Calu3 (cell line): ENCODE measurements around the gene LHFPL6. TPM values are rescaled to one million over a fixed set of nuclear protein-coding genes. Genes with fewer than 3 reads are reported as not detected.

Experiments used
- BruUV-seq: library from RNA; stranded (reverse); fragments of 400-500 nt; replicated peaks from 2 replicates; lab custom pipeline; 2021; lab: Mats Ljungman, UMichigan
- CTCF ChIA-PET: fragments of 300-600 bp; sonication (Branson Sonifier 250); formaldehyde crosslinking; loops from one replicate; lab custom pipeline; 2022; ENCODE audit warnings: antibody characterized with exemption; lab: Charles Lee
- DNase-seq: peaks from one replicate; pipeline ENCODE4 v3.0.0; 2022
- H3K27ac Mint-ChIP-seq: one replicate; pipeline ENCODE4 v1.8.0; 2022; ENCODE audit warnings: mixed read lengths; ENCODE audit not compliant: unreplicated experiment
- H3K27me3 Mint-ChIP-seq: one replicate; pipeline ENCODE4 v1.8.0; 2022; ENCODE audit warnings: mixed read lengths; ENCODE audit not compliant: unreplicated experiment
- H3K36me3 Mint-ChIP-seq: one replicate; pipeline ENCODE4 v1.8.0; 2022; ENCODE audit warnings: mild to moderate bottlenecking, moderate library complexity, mixed read lengths; ENCODE audit not compliant: insufficient read depth, unreplicated experiment
- H3K4me1 Mint-ChIP-seq: one replicate; pipeline ENCODE4 v1.8.0; 2022; ENCODE audit warnings: mild to moderate bottlenecking, low read depth, mixed read lengths; ENCODE audit not compliant: unreplicated experiment
- H3K4me3 Mint-ChIP-seq: one replicate; pipeline ENCODE4 v1.8.0; 2022; ENCODE audit warnings: mild to moderate bottlenecking, low read depth, moderate library complexity, mixed read lengths; ENCODE audit not compliant: unreplicated experiment
- H3K9me3 Mint-ChIP-seq: one replicate; pipeline ENCODE4 v1.8.0; 2022; ENCODE audit warnings: low read depth, mixed read lengths; ENCODE audit not compliant: unreplicated experiment
- intact Hi-C: fragments of 100-400 bp; cut with micrococcal nuclease; formaldehyde crosslinking; loops from one replicate; pipeline ENCODE4 v1.10.0; 2022; ENCODE audit not compliant: unreplicated experiment
- total RNA-seq: library from RNA; stranded (reverse); gene quantifications from 2 replicates; pipeline ENCODE4 v1.2.3, GENCODE V29; 2022
- TF ChIP-seq, protein P1 (sequence below): fragments of 200-600 bp; IDR thresholded peaks from one replicate; pipeline ENCODE4 v1.8.0; 2022; ENCODE audit warnings: antibody characterized with exemption; ENCODE audit not compliant: unreplicated experiment

LHFPL6 gene
- total RNA-seq, 1 experiment from 2014 or later = not detected

DNA sequence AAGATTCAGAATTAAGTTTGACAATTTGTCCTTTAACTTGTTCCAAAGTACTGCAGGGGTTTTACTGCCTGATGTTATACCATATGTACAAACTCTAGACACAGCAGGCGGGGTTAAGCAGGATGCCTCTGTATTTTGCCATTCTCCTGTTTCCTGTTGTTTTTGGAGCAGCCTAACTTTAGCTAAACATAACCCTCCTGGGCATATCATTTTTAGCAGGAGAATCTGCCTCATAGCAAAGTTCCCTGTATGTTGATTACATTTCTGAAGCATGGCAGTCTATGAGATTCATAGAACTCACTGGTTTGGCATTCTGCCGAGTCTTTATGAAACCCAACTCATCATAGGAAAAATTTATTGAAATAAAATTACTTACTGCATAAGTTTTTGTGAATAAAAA is 5.2 kb downstream of the LHFPL6 start:
- H3K36me3 Mint-ChIP-seq = peaks cover 7% of the 10 kb centered on the region
- H3K9me3 Mint-ChIP-seq = no peaks in the 10 kb centered on the region
- no peaks in the 10 kb centered on the region for H3K4me1 Mint-ChIP-seq
- CTCF ChIA-PET = no interaction called here
- H3K27ac Mint-ChIP-seq = no peak overlapping the region
- H3K27me3 Mint-ChIP-seq = peaks cover 26% of the 10 kb centered on the region
- no peak for DNase-seq
- H3K4me3 Mint-ChIP-seq = no peak overlapping the region
- no TSS peak for BruUV-seq
- intact Hi-C loops = no loop called here
- TF ChIP-seq, protein P1, sequence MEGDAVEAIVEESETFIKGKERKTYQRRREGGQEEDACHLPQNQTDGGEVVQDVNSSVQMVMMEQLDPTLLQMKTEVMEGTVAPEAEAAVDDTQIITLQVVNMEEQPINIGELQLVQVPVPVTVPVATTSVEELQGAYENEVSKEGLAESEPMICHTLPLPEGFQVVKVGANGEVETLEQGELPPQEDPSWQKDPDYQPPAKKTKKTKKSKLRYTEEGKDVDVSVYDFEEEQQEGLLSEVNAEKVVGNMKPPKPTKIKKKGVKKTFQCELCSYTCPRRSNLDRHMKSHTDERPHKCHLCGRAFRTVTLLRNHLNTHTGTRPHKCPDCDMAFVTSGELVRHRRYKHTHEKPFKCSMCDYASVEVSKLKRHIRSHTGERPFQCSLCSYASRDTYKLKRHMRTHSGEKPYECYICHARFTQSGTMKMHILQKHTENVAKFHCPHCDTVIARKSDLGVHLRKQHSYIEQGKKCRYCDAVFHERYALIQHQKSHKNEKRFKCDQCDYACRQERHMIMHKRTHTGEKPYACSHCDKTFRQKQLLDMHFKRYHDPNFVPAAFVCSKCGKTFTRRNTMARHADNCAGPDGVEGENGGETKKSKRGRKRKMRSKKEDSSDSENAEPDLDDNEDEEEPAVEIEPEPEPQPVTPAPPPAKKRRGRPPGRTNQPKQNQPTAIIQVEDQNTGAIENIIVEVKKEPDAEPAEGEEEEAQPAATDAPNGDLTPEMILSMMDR = no peak

DNA sequence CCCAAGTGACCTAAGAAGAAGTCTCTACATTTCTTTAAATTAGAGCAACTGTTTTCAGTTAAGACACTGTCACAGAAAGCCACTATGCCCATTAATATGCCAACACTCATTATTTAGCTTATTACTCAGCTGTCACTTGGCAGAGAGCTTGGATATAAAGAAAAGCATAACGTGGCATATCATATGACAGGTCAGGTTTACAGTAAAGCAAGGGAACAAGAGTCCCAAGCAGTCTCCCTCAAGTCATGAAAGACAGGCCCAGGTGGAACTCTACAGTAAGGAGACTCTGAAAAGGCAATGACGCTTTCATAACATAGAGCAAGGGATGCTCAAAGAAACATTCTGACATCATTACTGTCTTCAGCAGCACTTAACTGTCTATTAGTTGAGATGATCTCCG is 6.3 kb downstream of the LHFPL6 start:
- H3K9me3 Mint-ChIP-seq = no peaks in the 10 kb centered on the region
- intact Hi-C loops = no loop called here
- TF ChIP-seq, protein P1 = no peak
- no peaks in the 10 kb centered on the region for H3K36me3 Mint-ChIP-seq
- CTCF ChIA-PET = no interaction called here
- H3K4me1 Mint-ChIP-seq = no peaks in the 10 kb centered on the region
- H3K4me3 Mint-ChIP-seq = no peak overlapping the region
- no TSS peak for BruUV-seq
- H3K27ac Mint-ChIP-seq = no peak overlapping the region
- H3K27me3 Mint-ChIP-seq = peaks cover 15% of the 10 kb centered on the region
- no peak for DNase-seq

DNA sequence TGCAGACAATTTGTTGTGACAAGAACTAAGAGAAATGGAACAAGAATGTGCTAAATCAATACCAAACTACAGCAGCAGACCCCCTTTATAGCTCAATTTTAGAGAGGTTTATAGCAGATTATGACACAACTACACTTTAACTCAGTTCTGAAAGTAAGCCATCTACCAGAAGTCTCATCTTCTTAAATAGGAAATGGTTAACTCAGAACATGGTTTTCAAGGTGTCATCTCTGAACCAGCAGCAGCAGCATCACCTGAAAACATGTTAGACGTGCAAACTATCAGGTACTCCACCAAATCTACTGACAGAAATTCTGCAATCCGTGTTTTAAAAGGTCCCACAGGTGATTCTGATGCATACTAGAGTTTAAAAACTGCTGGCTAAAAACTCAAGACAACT is 6.8 kb downstream of the LHFPL6 start:
- intact Hi-C loops = no loop called here
- H3K27me3 Mint-ChIP-seq = peaks cover 10% of the 10 kb centered on the region
- TF ChIP-seq, protein P1 = no peak
- no peak for DNase-seq
- H3K9me3 Mint-ChIP-seq = no peaks in the 10 kb centered on the region
- no peak overlapping the region for H3K4me3 Mint-ChIP-seq
- BruUV-seq = no TSS peak
- H3K4me1 Mint-ChIP-seq = no peaks in the 10 kb centered on the region
- H3K27ac Mint-ChIP-seq = no peak overlapping the region
- no peaks in the 10 kb centered on the region for H3K36me3 Mint-ChIP-seq
- CTCF ChIA-PET = no interaction called here

DNA sequence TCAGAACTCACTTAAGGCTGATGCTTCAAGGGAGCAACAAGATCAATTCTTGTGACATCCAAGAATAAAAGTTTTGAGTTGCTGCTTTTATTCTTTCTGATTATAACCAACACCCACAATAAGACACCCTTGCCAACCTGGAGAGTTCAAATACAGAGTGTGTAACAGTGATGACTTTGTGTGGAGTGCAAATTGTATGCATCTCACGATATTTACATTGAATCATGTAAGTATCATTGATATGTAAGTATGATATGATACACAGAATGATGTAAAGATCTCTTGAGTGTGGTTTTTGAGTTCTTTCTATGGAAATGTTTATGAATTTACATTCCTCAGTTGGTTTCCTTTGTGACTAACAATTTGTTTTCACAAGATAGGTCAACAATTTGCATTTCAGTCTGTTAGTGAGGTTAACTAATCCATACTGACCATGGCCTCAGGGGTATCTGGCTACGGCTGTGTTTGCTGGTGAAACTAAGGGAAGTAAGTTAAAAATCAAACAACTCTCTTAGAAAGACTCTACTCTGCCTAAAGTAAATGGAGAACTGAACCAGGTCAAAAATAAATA is 12.4 kb downstream of the LHFPL6 start:
- TF ChIP-seq, protein P1 = no peak
- intact Hi-C loops = no loop called here
- H3K36me3 Mint-ChIP-seq = no peaks in the 10 kb centered on the region
- CTCF ChIA-PET = no interaction called here
- no peaks in the 10 kb centered on the region for H3K9me3 Mint-ChIP-seq
- no TSS peak for BruUV-seq
- DNase-seq = no peak
- H3K4me3 Mint-ChIP-seq = no peak overlapping the region
- H3K27ac Mint-ChIP-seq = no peak overlapping the region
- no peaks in the 10 kb centered on the region for H3K4me1 Mint-ChIP-seq
- no peaks in the 10 kb centered on the region for H3K27me3 Mint-ChIP-seq
